ENCODE results near the gene VEGFC. TPM values are rescaled to one million over a fixed set of nuclear protein-coding genes. Genes with fewer than 3 reads are reported as not detected.

The VEGFC gene
- polyA plus RNA-seq, 1 experiment, result 31.0 TPM

DNA sequence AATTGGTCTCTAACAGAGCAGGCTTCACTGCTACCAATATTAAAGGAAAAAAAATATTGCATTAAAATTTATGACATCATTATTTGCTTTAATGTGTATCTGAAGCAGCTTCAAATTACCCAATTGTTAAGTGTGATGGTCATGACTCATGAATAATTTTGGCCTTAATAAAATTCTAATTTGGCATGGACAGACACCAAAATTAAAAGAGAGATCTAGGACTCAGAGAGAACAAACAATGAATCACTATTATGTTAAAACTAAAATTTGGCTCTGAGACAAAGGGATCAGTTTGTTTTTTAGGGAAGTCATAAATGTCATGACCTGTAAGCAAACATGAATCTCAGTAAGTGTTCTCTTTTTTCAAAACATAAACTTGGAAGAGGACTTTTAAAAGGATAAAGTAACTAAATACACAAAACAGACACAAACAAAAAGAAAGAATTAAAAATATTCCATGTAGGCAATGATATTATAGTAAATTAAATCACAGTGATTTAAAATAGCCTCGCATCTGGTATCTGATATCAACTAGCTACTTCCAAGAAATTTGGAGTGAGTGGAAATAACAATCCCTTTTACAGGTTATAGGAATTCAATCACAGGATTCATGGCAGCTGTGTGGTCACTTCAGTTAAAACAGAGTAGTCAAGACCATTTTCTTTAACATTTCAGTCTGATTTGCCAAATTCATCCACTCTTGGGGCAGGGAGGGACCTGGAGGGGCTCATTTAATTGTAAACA is 11.6 kb downstream of the VEGFC start:
- TF ChIP-seq, protein P1, sequence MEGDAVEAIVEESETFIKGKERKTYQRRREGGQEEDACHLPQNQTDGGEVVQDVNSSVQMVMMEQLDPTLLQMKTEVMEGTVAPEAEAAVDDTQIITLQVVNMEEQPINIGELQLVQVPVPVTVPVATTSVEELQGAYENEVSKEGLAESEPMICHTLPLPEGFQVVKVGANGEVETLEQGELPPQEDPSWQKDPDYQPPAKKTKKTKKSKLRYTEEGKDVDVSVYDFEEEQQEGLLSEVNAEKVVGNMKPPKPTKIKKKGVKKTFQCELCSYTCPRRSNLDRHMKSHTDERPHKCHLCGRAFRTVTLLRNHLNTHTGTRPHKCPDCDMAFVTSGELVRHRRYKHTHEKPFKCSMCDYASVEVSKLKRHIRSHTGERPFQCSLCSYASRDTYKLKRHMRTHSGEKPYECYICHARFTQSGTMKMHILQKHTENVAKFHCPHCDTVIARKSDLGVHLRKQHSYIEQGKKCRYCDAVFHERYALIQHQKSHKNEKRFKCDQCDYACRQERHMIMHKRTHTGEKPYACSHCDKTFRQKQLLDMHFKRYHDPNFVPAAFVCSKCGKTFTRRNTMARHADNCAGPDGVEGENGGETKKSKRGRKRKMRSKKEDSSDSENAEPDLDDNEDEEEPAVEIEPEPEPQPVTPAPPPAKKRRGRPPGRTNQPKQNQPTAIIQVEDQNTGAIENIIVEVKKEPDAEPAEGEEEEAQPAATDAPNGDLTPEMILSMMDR (IDR thresholded peaks at IDR 0.05; ENCODE audit: low read depth, low read length), result no peak
- H3K4me3 ChIP-seq (ENCODE audit: low read depth, low read length), result no peak overlapping the region
- no peak for DNase-seq (ENCODE audit: low read depth, low spot score)
- no peaks in the 10 kb centered on the region for H3K9me3 ChIP-seq (ENCODE audit: control insufficient read depth, insufficient read depth, low read length)
- H3K27me3 ChIP-seq (ENCODE audit: control insufficient read depth, insufficient read depth, low read length), result no peaks in the 10 kb centered on the region
- H3K27ac ChIP-seq (ENCODE audit: low read depth, low read length), result peak overlapping the region; percentile 22
- ChIA-PET POLR2A (interaction anchor here (1.2 to 1.4 kb wide), 2 partner anchors 11 to 12 kb away, joined by 3 read pairs; partner anchors contain the start of gene VEGFC), CTCF (interaction anchor here (1.4 to 3.3 kb wide), 2 partner anchors 266 kb away, joined by 5 to 15 read pairs; no protein-coding TSS in a partner anchor)

DNA sequence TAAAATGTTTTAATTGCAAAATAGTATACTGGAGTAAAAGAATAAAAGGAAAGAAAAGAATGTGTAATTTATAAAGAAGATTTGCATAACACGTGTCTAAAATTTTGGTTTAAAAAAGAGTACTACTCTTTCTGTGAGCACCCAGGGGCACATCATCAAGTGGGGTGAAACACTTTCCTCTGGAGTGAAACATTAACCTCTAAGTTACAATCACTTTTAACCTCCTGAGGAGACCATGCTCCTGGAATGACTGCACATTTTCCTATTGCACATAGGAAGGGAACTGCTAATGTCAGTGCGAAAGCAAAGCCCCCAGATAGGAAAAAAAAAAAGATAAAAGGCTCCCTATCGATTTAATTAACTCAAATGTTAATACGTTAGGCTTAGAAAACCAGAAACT is 13.3 kb downstream of the VEGFC start:
- Histone ChIP-seq H3K27me3 (ENCODE audit: control insufficient read depth, insufficient read depth, low read length) (no peaks in the 10 kb centered on the region), H3K4me3 (ENCODE audit: low read depth, low read length) (no peak overlapping the region), H3K9me3 (ENCODE audit: control insufficient read depth, insufficient read depth, low read length) (no peaks in the 10 kb centered on the region), H3K27ac (ENCODE audit: low read depth, low read length) (no peak overlapping the region)
- ChIA-PET CTCF (interaction anchor here (1.4 kb wide), 1 partner anchor 268 kb away, joined by 5 read pairs; no protein-coding TSS in a partner anchor), POLR2A (no interaction called here)
- DNase-seq (ENCODE audit: low read depth, low spot score), result no peak
- TF ChIP-seq, protein P1 (IDR thresholded peaks at IDR 0.05; ENCODE audit: low read depth, low read length), result no peak

DNA sequence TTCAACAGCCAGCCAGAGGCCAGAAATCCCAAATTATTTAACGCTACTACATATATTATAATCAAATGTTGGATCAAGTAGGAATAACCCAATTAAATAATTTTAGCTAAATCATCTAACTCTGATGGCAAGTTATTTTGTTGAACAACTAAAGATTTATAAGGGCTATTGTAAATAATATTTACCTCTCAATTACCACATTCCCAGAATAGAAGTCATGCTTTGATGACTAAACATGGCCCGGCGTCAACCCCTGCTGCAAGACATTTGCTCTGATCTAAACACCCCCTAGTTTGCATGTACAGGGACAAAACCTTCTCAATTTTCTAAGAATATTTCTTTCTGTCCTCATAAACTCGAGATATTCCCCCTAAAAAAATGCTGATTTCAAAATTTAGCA is 14.2 kb downstream of the VEGFC start:
- DNase-seq (ENCODE audit: low read depth, low spot score), result no peak
- POLR2A ChIA-PET, result interaction anchor here (1.9 kb wide), 1 partner anchor 14 kb away, joined by 7 read pairs; the partner anchor contains the start of gene VEGFC
- TF ChIP-seq, protein P1 (IDR thresholded peaks at IDR 0.05; ENCODE audit: low read depth, low read length), result no peak

DNA sequence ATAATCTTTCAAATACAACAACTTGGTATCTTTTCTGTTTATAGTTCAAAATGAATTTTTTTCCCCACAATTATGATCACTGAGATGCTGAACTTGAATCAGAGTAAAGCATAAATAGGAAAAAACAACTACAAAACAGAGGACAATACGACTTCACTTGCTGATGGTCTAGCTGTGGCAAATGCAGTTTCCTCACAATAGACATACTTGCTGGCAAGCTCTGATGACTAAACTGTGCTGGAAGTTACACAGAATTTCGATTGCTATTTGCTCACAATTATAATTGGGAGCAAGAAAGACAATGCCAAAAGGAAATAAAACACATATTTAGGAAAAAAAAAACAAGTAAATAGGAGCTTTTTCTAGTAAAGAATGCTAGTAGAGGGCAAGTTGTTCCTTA is 14.7 kb downstream of the VEGFC start:
- POLR2A ChIA-PET, result interaction anchor here (1.9 kb wide), 1 partner anchor 14 kb away, joined by 7 read pairs; the partner anchor contains the start of gene VEGFC

More for the DNA sequence above, 14.2 kb downstream of the VEGFC start:
- CTCF ChIA-PET, result interaction anchor here (0.7 to 1.8 kb wide), 5 partner anchors 11 to 401 kb away, joined by 3 to 8 read pairs (median 3); no protein-coding TSS in a partner anchor
- Histone ChIP-seq H3K4me3 (ENCODE audit: low read depth, low read length) (no peak overlapping the region), H3K9me3 (ENCODE audit: control insufficient read depth, insufficient read depth, low read length) (no peaks in the 10 kb centered on the region), H3K27ac (ENCODE audit: low read depth, low read length) (no peak overlapping the region), H3K27me3 (ENCODE audit: control insufficient read depth, insufficient read depth, low read length) (no peaks in the 10 kb centered on the region)

More for the DNA sequence above, 14.7 kb downstream of the VEGFC start:
- TF ChIP-seq, protein P1 (IDR thresholded peaks at IDR 0.05; ENCODE audit: low read depth, low read length), result no peak
- Histone ChIP-seq H3K9me3 (ENCODE audit: control insufficient read depth, insufficient read depth, low read length) (no peaks in the 10 kb centered on the region), H3K27ac (ENCODE audit: low read depth, low read length) (no peak overlapping the region), H3K4me3 (ENCODE audit: low read depth, low read length) (no peak overlapping the region), H3K27me3 (ENCODE audit: control insufficient read depth, insufficient read depth, low read length) (no peaks in the 10 kb centered on the region)
- CTCF ChIA-PET, result interaction anchor here (0.6 to 2.1 kb wide), 7 partner anchors 11 to 401 kb away, joined by 3 to 10 read pairs (median 3); no protein-coding TSS in a partner anchor
- no peak for DNase-seq (ENCODE audit: low read depth, low spot score)

All from AG04450 (cell line).